Vagina (tissue), 2 donors: ENCODE data around the gene FANCC. TPM values are rescaled to one million over a fixed set of nuclear protein-coding genes. Genes with fewer than 3 reads are reported as not detected.

Experiments used
- DNase-seq, 2 donors: peaks; one replicate each; pipeline ENCODE4 v3.0.0-alpha.2; 2017; ENCODE audit errors: extremely low spot score in 2 of 2
- H3K27ac ChIP-seq: fragments of 200-600 bp; sonication (generic); one replicate; pipeline ENCODE4 v1.5.1; 2019
- H3K27me3 ChIP-seq: fragments of 200-600 bp; sonication (generic); one replicate; pipeline ENCODE4 v1.5.1; 2019
- H3K36me3 ChIP-seq, 2 donors: fragments of 200-600 bp; sonication (generic); one replicate each; pipeline ENCODE4 v1.5.1; 2017 to 2019
- H3K4me1 ChIP-seq: fragments of 200-600 bp; sonication (generic); one replicate; pipeline ENCODE4 v1.5.1; 2019
- H3K4me3 ChIP-seq, 2 donors: fragments of 200-600 bp; sonication (generic); 1 replicate in 1 of 2; 2 replicates in 1 of 2; pipeline ENCODE4 v1.5.1; 2016 to 2019
- H3K9me3 ChIP-seq: fragments of 200-600 bp; sonication (generic); one replicate; pipeline ENCODE4 v1.5.1; 2019
- POLR2A ChIP-seq, 2 donors: fragments of 450-650 bp; IDR thresholded peaks; one replicate each; pipeline ENCODE4 v1.6.1; 2017; ENCODE audit warnings: antibody characterized with exemption in 2 of 2, mild to moderate bottlenecking in 2 of 2, moderate library complexity in 2 of 2
- POLR2AphosphoS5 ChIP-seq, 2 donors: sonication (generic); formaldehyde crosslinking; IDR thresholded peaks; one replicate each; pipeline ENCODE4 v1.9.0; 2017; ENCODE audit warnings: antibody characterized with exemption in 2 of 2, mild to moderate bottlenecking in 2 of 2, low read depth in 1 of 2; ENCODE audit not compliant: insufficient read depth in 1 of 2
- intact Hi-C: fragments of 100-400 bp; cut with DNase I; formaldehyde crosslinking; loops from one replicate; pipeline ENCODE4 v1.15.1; 2023
- total RNA-seq: library from RNA; depleted of rRNA; stranded (reverse); fragments of >200 nt; gene quantifications from one replicate; pipeline ENCODE4 v1.2.3, GENCODE V29; 2016
- TF ChIP-seq, protein P1 (sequence below), 3 experiments: fragments of 450-650 bp in 2 of 3; fragments of 200-600 bp in 1 of 3; sonication (generic) in 1 of 3; IDR thresholded peaks; one replicate each; pipeline ENCODE4 v1.5.1; 2017 to 2019; ENCODE audit warnings: antibody characterized with exemption in 3 of 3, mild to moderate bottlenecking in 2 of 3, moderate library complexity in 2 of 3

The FANCC gene
- total RNA-seq, 1 donor from 2014 or later: 17.2 TPM

DNA sequence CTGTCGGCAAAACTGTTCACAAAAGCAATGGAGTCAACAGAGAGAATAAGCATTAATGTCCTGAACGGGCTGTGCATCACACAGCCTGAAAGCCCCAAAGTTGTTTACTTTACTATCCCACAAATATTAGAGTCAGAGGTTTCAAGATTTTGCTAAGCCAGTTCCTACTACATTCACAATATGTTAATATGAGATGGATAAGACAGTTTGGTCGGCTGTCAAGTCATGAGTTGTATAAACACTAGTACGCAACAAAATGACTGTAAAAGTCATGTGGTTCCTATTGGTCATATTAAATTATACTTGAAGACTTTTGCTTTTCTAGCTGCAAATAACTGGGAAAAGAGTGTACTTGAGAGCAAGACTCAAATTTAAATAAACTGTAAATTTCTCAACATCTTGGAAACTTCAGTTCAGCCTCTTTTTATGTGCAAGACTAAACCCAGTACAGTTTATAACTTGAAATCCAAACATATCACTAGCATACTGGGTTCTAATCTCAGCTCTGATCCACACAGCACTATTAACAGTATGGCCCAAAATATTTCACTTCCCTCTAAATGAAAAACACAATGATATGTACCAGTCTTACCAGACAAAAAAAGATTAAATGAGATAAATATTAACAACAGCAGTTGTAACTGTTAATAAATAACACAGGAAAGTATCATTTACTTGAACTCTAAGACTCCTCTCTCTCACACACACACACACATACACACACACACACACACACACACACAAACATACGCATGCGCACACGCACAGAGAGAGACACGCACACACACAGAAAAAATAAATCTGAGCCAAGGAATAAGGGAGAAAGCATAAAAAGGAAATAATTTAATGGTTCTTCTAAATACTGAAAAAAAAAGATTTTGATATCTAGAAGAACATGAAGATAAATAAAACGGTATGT is 33.1 kb downstream of the FANCC start:
- no peak for DNase-seq
- Histone ChIP-seq H3K4me3 (no peak overlapping the region), H3K9me3 (no peaks in the 10 kb centered on the region), H3K36me3 (no peaks in the 10 kb centered on the region), H3K27ac (no peak overlapping the region), H3K4me1 (no peaks in the 10 kb centered on the region), H3K27me3 (no peaks in the 10 kb centered on the region)
- TF ChIP-seq POLR2AphosphoS5 (IDR thresholded peaks at IDR 0.05; ENCODE audit: insufficient read depth in 1 of 2, low read depth in 1 of 2) (no peak), POLR2A (IDR thresholded peaks at IDR 0.05) (no peak)
- TF ChIP-seq, protein P1, sequence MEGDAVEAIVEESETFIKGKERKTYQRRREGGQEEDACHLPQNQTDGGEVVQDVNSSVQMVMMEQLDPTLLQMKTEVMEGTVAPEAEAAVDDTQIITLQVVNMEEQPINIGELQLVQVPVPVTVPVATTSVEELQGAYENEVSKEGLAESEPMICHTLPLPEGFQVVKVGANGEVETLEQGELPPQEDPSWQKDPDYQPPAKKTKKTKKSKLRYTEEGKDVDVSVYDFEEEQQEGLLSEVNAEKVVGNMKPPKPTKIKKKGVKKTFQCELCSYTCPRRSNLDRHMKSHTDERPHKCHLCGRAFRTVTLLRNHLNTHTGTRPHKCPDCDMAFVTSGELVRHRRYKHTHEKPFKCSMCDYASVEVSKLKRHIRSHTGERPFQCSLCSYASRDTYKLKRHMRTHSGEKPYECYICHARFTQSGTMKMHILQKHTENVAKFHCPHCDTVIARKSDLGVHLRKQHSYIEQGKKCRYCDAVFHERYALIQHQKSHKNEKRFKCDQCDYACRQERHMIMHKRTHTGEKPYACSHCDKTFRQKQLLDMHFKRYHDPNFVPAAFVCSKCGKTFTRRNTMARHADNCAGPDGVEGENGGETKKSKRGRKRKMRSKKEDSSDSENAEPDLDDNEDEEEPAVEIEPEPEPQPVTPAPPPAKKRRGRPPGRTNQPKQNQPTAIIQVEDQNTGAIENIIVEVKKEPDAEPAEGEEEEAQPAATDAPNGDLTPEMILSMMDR (IDR thresholded peaks at IDR 0.05): no peak
- intact Hi-C loops: no loop called here

DNA sequence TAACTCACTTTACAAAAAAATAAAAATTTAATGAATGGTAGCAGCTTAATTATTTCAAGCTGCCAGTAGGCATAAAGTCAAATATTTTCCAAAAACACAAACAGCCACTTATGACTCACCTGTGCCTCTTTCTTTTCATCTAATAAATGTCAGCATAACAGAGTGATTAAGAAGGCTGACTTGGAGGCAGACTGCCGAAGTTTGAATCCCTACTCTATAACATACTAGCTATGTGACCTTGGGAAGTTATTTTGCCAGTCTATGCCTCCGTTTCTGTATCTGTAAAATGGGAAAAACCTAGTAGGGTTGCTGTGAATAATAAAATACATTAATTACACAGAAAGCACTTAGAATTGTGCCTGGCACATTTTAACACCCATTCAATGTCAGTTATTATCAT is 33.8 kb downstream of the FANCC start:
- Histone ChIP-seq H3K36me3 (no peaks in the 10 kb centered on the region), H3K9me3 (no peaks in the 10 kb centered on the region), H3K4me1 (no peaks in the 10 kb centered on the region), H3K27ac (no peak overlapping the region), H3K27me3 (no peaks in the 10 kb centered on the region), H3K4me3 (no peak overlapping the region)
- no peak for DNase-seq
- TF ChIP-seq POLR2A (IDR thresholded peaks at IDR 0.05): no peak
- TF ChIP-seq, protein P1 (IDR thresholded peaks at IDR 0.05): no peak
- no peak for TF ChIP-seq POLR2AphosphoS5 (IDR thresholded peaks at IDR 0.05; ENCODE audit: insufficient read depth in 1 of 2, low read depth in 1 of 2)
- intact Hi-C loops: no loop called here

DNA sequence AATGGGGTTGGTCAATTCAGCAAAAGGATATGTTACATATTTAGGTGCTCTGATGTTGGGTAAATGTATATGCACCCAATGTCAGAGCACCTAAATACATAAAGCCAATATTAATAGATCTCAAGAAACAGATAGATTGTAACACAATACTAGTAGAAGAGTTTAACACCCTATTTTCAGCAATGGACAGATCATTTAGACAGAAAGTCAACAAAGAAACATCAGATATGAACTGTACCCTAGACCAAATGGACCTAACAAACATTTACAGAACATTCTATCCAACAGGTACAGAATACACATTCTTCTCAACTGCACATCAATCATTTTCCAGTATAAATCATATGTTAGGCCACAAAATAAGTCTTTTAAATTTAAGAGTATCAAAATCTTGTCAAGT is 35.2 kb downstream of the FANCC start:
- no peak overlapping the region for H3K4me3 ChIP-seq
- H3K4me1 ChIP-seq: no peaks in the 10 kb centered on the region
- DNase-seq: no peak
- H3K27me3 ChIP-seq: no peaks in the 10 kb centered on the region
- intact Hi-C loops: no loop called here
- H3K36me3 ChIP-seq: no peaks in the 10 kb centered on the region
- no peaks in the 10 kb centered on the region for H3K9me3 ChIP-seq
- no peak overlapping the region for H3K27ac ChIP-seq
- TF ChIP-seq POLR2A (IDR thresholded peaks at IDR 0.05): no peak
- TF ChIP-seq, protein P1 (IDR thresholded peaks at IDR 0.05): no peak
- TF ChIP-seq POLR2AphosphoS5 (IDR thresholded peaks at IDR 0.05; ENCODE audit: insufficient read depth in 1 of 2, low read depth in 1 of 2): no peak

DNA sequence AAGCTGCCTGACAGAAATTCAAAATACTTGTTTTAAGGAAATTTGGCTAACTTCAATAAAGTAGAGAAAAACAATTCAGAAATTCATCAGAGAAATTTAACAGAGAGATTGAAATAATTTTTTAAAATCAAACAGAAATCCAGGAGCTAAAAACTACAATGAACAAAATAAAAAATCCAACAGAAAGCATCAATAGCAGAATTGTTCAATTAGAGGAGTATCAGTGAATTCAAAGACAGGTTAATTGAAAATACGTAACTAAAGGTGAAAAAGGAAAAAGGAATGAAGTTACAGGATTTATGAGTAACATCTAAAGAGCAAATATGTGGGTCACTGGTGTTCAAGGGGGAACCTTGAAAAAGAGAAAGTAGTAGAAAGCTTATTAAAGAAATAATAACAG is 36.8 kb downstream of the FANCC start:
- intact Hi-C loops: no loop called here
- Histone ChIP-seq H3K27me3 (no peaks in the 10 kb centered on the region), H3K36me3 (no peaks in the 10 kb centered on the region), H3K27ac (no peak overlapping the region), H3K4me3 (no peak overlapping the region), H3K9me3 (no peaks in the 10 kb centered on the region), H3K4me1 (no peaks in the 10 kb centered on the region)
- DNase-seq: no peak
- TF ChIP-seq POLR2A (IDR thresholded peaks at IDR 0.05): no peak
- TF ChIP-seq POLR2AphosphoS5 (IDR thresholded peaks at IDR 0.05; ENCODE audit: insufficient read depth in 1 of 2, low read depth in 1 of 2): no peak
- TF ChIP-seq, protein P1 (IDR thresholded peaks at IDR 0.05): no peak

DNA sequence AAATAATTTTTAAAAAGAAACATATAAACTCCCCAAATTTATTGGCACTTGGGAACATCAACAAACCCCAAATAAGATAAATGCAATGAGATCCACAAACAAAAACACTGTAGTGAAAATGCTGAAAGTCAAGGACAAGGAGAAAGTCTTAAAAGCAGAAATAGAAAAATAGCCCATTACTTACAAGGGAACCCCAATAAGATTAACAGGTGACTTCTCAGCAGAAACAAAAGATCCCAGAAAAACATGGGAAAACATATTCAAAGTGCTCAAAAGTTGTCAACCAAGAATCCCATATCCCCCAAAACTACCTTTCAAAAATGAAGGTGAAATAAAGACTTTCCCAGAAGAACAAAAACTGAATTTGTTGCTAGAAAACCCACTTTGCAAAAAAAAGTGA is 40.0 kb downstream of the FANCC start:
- Histone ChIP-seq H3K4me3 (no peak overlapping the region), H3K36me3 (no peaks in the 10 kb centered on the region), H3K4me1 (no peaks in the 10 kb centered on the region), H3K27me3 (no peaks in the 10 kb centered on the region), H3K9me3 (no peaks in the 10 kb centered on the region), H3K27ac (no peak overlapping the region)
- intact Hi-C loops: no loop called here
- no peak for DNase-seq
- TF ChIP-seq POLR2AphosphoS5 (IDR thresholded peaks at IDR 0.05; ENCODE audit: insufficient read depth in 1 of 2, low read depth in 1 of 2) (no peak), POLR2A (IDR thresholded peaks at IDR 0.05) (no peak)
- TF ChIP-seq, protein P1 (IDR thresholded peaks at IDR 0.05): no peak
